AG04450 (cell line): Measurements from ENCODE around the gene ZFYVE1. TPM values are rescaled to one million over a fixed set of nuclear protein-coding genes. Genes with fewer than 3 reads are reported as not detected.

Experiments
- CTCF ChIA-PET: fragments of 300-600, 350-600 bp; formaldehyde crosslinking; extraction: SDS; loops from one replicate; lab custom pipeline; 2022; ENCODE audit warnings: antibody characterized with exemption, inconsistent platforms; lab: Charles Lee
- POLR2A ChIA-PET: fragments of 350-600 bp; formaldehyde crosslinking; extraction: SDS; loops from one replicate; lab custom pipeline; 2021; ENCODE audit warnings: antibody characterized with exemption, inconsistent platforms; lab: Yijun Ruan, JAX
- DNase-seq: peaks from one replicate; pipeline ENCODE4 v3.0.0-alpha.2; 2011; ENCODE audit warnings: low read depth, low spot score
- H3K27ac ChIP-seq: one replicate; pipeline ENCODE4 v1.5.1; 2012; ENCODE audit warnings: low read depth, low read length, control low read depth
- H3K27me3 ChIP-seq: one replicate; pipeline ENCODE4 v1.6.0; 2012; ENCODE audit warnings: low read length; ENCODE audit not compliant: control insufficient read depth, insufficient read depth
- H3K4me3 ChIP-seq: 2 replicates; pipeline ENCODE4 v1.5.1; 2011; ENCODE audit warnings: mild to moderate bottlenecking, low read depth, low read length, control low read depth
- H3K9me3 ChIP-seq: 2 replicates; pipeline ENCODE4 v1.5.1; 2012; ENCODE audit warnings: low read length; ENCODE audit not compliant: control insufficient read depth, insufficient read depth
- CTCF ChIP-seq: IDR thresholded peaks from 2 replicates; pipeline ENCODE4 v1.5.1; 2011; ENCODE audit warnings: low read depth, low read length, control low read depth, inconsistent platforms
- polyA plus RNA-seq: library from polyadenylated mRNA; depleted of rRNA; stranded (reverse); fragments of >200 nt; gene quantifications from 2 replicates; pipeline ENCODE4 v1.2.3, GENCODE V29; 2011

Gene ZFYVE1
- polyA plus RNA-seq, 1 experiment: 27.4 TPM

- peak; percentile 34 for DNase-seq
- peak; percentile 88 for TF ChIP-seq CTCF
- CTCF ChIA-PET: interaction anchor here (0.6 to 6.8 kb wide), 50 partner anchors 9 to 656 kb away, joined by 3 to 479 read pairs (median 4); partner anchors contain the start of gene DPF3
- Histone ChIP-seq H3K4me3 (no peak overlapping the region), H3K9me3 (no peaks in the 10 kb centered on the region), H3K27ac (no peak overlapping the region), H3K27me3 (no peaks in the 10 kb centered on the region)
- POLR2A ChIA-PET: interaction anchor here (1.0 kb wide), 1 partner anchor 435 kb away, joined by 9 read pairs; no protein-coding TSS in a partner anchor
Observed at GRCh38 chr14:72948481-72949138, 78.3 kb downstream of the ZFYVE1 start.

GRCh38 chr14:72947366-72948160 lies 79.3 kb downstream of the ZFYVE1 start:
- no peaks in the 10 kb centered on the region for H3K9me3 ChIP-seq
- H3K27ac ChIP-seq: no peak overlapping the region
- no peak overlapping the region for H3K4me3 ChIP-seq
- POLR2A ChIA-PET: no interaction called here
- DNase-seq: no peak
- no peak for TF ChIP-seq CTCF
- no peaks in the 10 kb centered on the region for H3K27me3 ChIP-seq
- CTCF ChIA-PET: interaction anchor here (0.6 to 6.8 kb wide), 30 partner anchors 10 to 442 kb away, joined by 3 to 479 read pairs (median 4); partner anchors contain the start of gene DPF3

GRCh38 chr14:72946491-72946890 lies 80.4 kb downstream of the ZFYVE1 start:
- H3K27ac ChIP-seq: no peak overlapping the region
- DNase-seq: no peak
- CTCF ChIA-PET: interaction anchor here (6.8 kb wide), 1 partner anchor 432 kb away, joined by 479 read pairs; no protein-coding TSS in a partner anchor

GRCh38 chr14:72945356-72946027 lies 81.4 kb downstream of the ZFYVE1 start:
- no peak for DNase-seq
- Histone ChIP-seq H3K27me3 (no peaks in the 10 kb centered on the region), H3K9me3 (no peaks in the 10 kb centered on the region), H3K27ac (no peak overlapping the region), H3K4me3 (no peak overlapping the region)
- CTCF ChIA-PET: no interaction called here
- no peak for TF ChIP-seq CTCF
- POLR2A ChIA-PET: no interaction called here

More at GRCh38 chr14:72946491-72946890, 80.4 kb downstream of the ZFYVE1 start:
- POLR2A ChIA-PET: no interaction called here
- Histone ChIP-seq H3K4me3 (no peak overlapping the region), H3K9me3 (no peaks in the 10 kb centered on the region), H3K27me3 (no peaks in the 10 kb centered on the region)
- TF ChIP-seq CTCF: no peak
